ENCODE results near the gene DYNLT4. TPM values are rescaled to one million over a fixed set of nuclear protein-coding genes. Genes with fewer than 3 reads are reported as not detected.
A peak's percentile ranks its signal among the peaks of the same experiment; 100 is the strongest.
"Not testable (repeated sequence)": the region's sequence is repeated elsewhere in the genome, so short reads cannot be mapped to it uniquely, and the experiment has no call there.

DYNLT4 gene
- total and polyA plus RNA-seq, 2 of the 8 experiments (the other 6 are each of a cell fraction or from before 2014, with no cell fraction given) = 0.29 TPM; not detected in 1

GRCh38 chr1:44810762-44811105, 3.6 kb upstream of the DYNLT4 start:
- ChIA-PET POLR2A (ENCODE audit: partially characterized antibody) (interaction anchor here (0.9 to 19.2 kb wide), 4 partner anchors 9 to 80 kb away, joined by 3 to 547 read pairs (median 24); partner anchors contain the start of genes PLK3 and RNU5D-1), CTCF (ENCODE audit: partially characterized antibody) (interaction anchor here (1.3 to 6.0 kb wide), 4 partner anchors 11 to 25 kb away, joined by 6 to 51 read pairs (median 10); partner anchors contain the start of gene PLK3)
- not testable (repeated sequence) for H2AFZ ChIP-seq (ENCODE audit: low read length); H4K20me1 ChIP-seq (replicated peaks in 1 of 2; ENCODE audit: control insufficient read depth in 1 of 2, insufficient read depth in 2 of 2, low read length in 2 of 2); H3K23me2 ChIP-seq (ENCODE audit: low read depth, low read length); H3K4me2 ChIP-seq (ENCODE audit: insufficient read depth in 1 of 2, low read depth in 2 of 2, low read length in 2 of 2); H2AK5ac ChIP-seq (ENCODE audit: low read depth, low read length); H3K14ac ChIP-seq (ENCODE audit: insufficient read length); H2BK5ac ChIP-seq (ENCODE audit: low read depth, low read length); H3K18ac ChIP-seq (ENCODE audit: extremely low read depth, low read length); H2BK20ac ChIP-seq (ENCODE audit: low read length); H4K91ac ChIP-seq (replicated peaks; ENCODE audit: insufficient read length, low read length); FAIRE-seq; H3K27ac ChIP-seq (ENCODE audit: low read depth, low read length); DNase-seq (ENCODE audit: low read depth in 1 of 2, low spot score in 2 of 2); H3K79me2 ChIP-seq (ENCODE audit: control insufficient read depth in 1 of 2, insufficient read depth in 2 of 2, low read length in 2 of 2); H3K4ac ChIP-seq (replicated peaks; ENCODE audit: insufficient read length, low read depth, low read length); H3K27me3 ChIP-seq (replicated peaks in 1 of 4; ENCODE audit: control insufficient read depth in 3 of 4, extremely low read depth in 1 of 4, insufficient read depth in 3 of 4, low read length in 3 of 4); H4K8ac ChIP-seq (ENCODE audit: extremely low read depth, insufficient read depth, low read length); H2BK120ac ChIP-seq (replicated peaks; ENCODE audit: low read depth, low read length); H3K36me3 ChIP-seq (ENCODE audit: control insufficient read depth in 2 of 4, insufficient read depth in 4 of 4, low read length in 3 of 4); H3K9ac ChIP-seq (replicated peaks in 1 of 4; ENCODE audit: extremely low read depth in 1 of 4, low read depth in 3 of 4, low read length in 3 of 4); H3K9me3 ChIP-seq (ENCODE audit: insufficient read depth in 2 of 2, low read depth in 1 of 2, low read length in 1 of 2); H3K4me3 ChIP-seq (ENCODE audit: extremely low read depth in 1 of 4, insufficient read depth in 2 of 4, low read depth in 3 of 4, low read length in 4 of 4); H3K56ac ChIP-seq (replicated peaks; ENCODE audit: insufficient read length, low read depth, low read length); H3K79me1 ChIP-seq (ENCODE audit: low read depth, low read length); H3K23ac ChIP-seq (ENCODE audit: insufficient read length); H4K5ac ChIP-seq (ENCODE audit: insufficient read length, low read depth, low read length)
- H2BK12ac ChIP-seq (ENCODE audit: low read depth, low read length) = peak overlapping the region; percentile 99
- peak overlapping the region; percentile 92; the same call in 1 of the 2 replicates for H2BK15ac ChIP-seq (ENCODE audit: low read length)
- 83% methylated on average over 4 of the region's 4 CpGs; no CpG with 5 or more reads in 1 of the 2 experiments for WGBS, 2 experiments (ENCODE audit: extremely low coverage in 1 of 2, insufficient coverage in 1 of 2, insufficient read length in 1 of 2, insufficient replicate concordance in 2 of 2, low coverage in 1 of 2, low lambda C conversion rate in 2 of 2, missing lambda C conversion rate in 1 of 2)
- peaks cover 10 to 42% (median 34%) of the 10 kb centered on the region in 4 experiments for H3K4me1 ChIP-seq (replicated peaks in 1 of 4; ENCODE audit: control insufficient read depth in 3 of 4, insufficient read depth in 4 of 4, low read length in 3 of 4)
